Peyer's patch (tissue), 4 donors: ENCODE data around the gene EPHA10. TPM values are rescaled to one million over a fixed set of nuclear protein-coding genes. Genes with fewer than 3 reads are reported as not detected.

Experiments used
- DNase-seq, 3 donors: peaks; one replicate each; pipeline ENCODE4 v3.0.0-alpha.2; 2017 to 2019
- H3K27ac ChIP-seq, 4 donors: fragments of 200-600 bp; sonication (generic); one replicate each; pipeline ENCODE4 v1.5.1; 2016 to 2019
- H3K27me3 ChIP-seq, 2 donors: fragments of 200-600 bp; sonication (generic); one replicate each; pipeline ENCODE4 v1.5.1; 2019
- H3K36me3 ChIP-seq, 3 donors: fragments of 200-600 bp; sonication (generic); one replicate each; pipeline ENCODE4 v1.5.1; 2016 to 2019
- H3K4me1 ChIP-seq, 4 donors: fragments of 200-600 bp; sonication (generic); one replicate each; pipeline ENCODE4 v1.5.1; 2016 to 2019
- H3K4me3 ChIP-seq, 4 donors: fragments of 200-600 bp; sonication (generic); 1 replicate in 3 of 4; 2 replicates in 1 of 4; pipeline ENCODE4 v1.5.1; 2016 to 2019; ENCODE audit warnings: mild to moderate bottlenecking in 1 of 4
- H3K9me3 ChIP-seq, 4 donors: fragments of 200-600 bp; sonication (generic); one replicate each; pipeline ENCODE4 v1.5.1; 2016 to 2019; ENCODE audit warnings: mild to moderate bottlenecking in 1 of 4
- CTCF ChIP-seq, 6 experiments: fragments of 450-650 bp in 4 of 6; fragments of 200-600 bp in 2 of 6; sonication (generic) in 1 of 6; IDR thresholded peaks; one replicate each; pipeline ENCODE4 v1.5.1; 2017 to 2019; ENCODE audit warnings: antibody characterized with exemption in 6 of 6, mild to moderate bottlenecking in 3 of 6, moderate library complexity in 1 of 6
- POLR2A ChIP-seq, 2 donors: fragments of 450-650 bp; IDR thresholded peaks; one replicate each; pipeline ENCODE4 v1.5.1; 2017; ENCODE audit warnings: antibody characterized with exemption in 2 of 2, mild to moderate bottlenecking in 2 of 2, moderate library complexity in 2 of 2
- total RNA-seq, 4 donors: library from RNA; depleted of rRNA; stranded (reverse); fragments of >200 nt; gene quantifications; one replicate each; pipeline ENCODE4 v1.1.0, GENCODE V29; 2016

EPHA10 gene
- total RNA-seq, 4 donors from 2014 or later, result 9.9 to 67.8 (median 58.0) TPM

- no peak for DNase-seq
- H3K4me1 ChIP-seq, result peaks cover 0 to 2% (median 0%) of the 10 kb centered on the region in 4 donors
- no peak overlapping the region for H3K4me3 ChIP-seq
- no peaks in the 10 kb centered on the region for H3K27me3 ChIP-seq
- no peak overlapping the region for H3K27ac ChIP-seq
- peaks cover 0 to 14% (median 0%) of the 10 kb centered on the region in 3 donors for H3K36me3 ChIP-seq
- TF ChIP-seq POLR2A (IDR thresholded peaks at IDR 0.05) (no peak), CTCF (IDR thresholded peaks at IDR 0.05) (no peak)
- no peaks in the 10 kb centered on the region for H3K9me3 ChIP-seq
These were observed 38.0 kb downstream of the EPHA10 start for GRCh38 chr1:37726751-37727585.

- TF ChIP-seq POLR2A (IDR thresholded peaks at IDR 0.05) (no peak), CTCF (IDR thresholded peaks at IDR 0.05) (no peak)
- no peaks in the 10 kb centered on the region for H3K27me3 ChIP-seq
- no peak overlapping the region for H3K27ac ChIP-seq
- H3K4me3 ChIP-seq, result no peak overlapping the region
- DNase-seq, result no peak
- peaks cover 0 to 12% (median 0%) of the 10 kb centered on the region in 3 donors for H3K36me3 ChIP-seq
- H3K4me1 ChIP-seq, result no peaks in the 10 kb centered on the region
- no peaks in the 10 kb centered on the region for H3K9me3 ChIP-seq
These were observed 38.9 kb downstream of the EPHA10 start for GRCh38 chr1:37725851-37726613.

GRCh38 chr1:37724575-37724974 is 40.3 kb downstream of the EPHA10 start:
- Histone ChIP-seq H3K36me3 (peaks cover 0 to 8% (median 0%) of the 10 kb centered on the region in 3 donors), H3K27me3 (no peaks in the 10 kb centered on the region), H3K4me3 (no peak overlapping the region), H3K4me1 (no peaks in the 10 kb centered on the region), H3K9me3 (no peaks in the 10 kb centered on the region), H3K27ac (no peak overlapping the region)
- DNase-seq, result no peak
- TF ChIP-seq CTCF (IDR thresholded peaks at IDR 0.05) (no peak), POLR2A (IDR thresholded peaks at IDR 0.05) (no peak)

GRCh38 chr1:37723390-37724078 is 41.4 kb downstream of the EPHA10 start:
- H3K27me3 ChIP-seq, result no peaks in the 10 kb centered on the region

More at GRCh38 chr1:37723390-37724078, 41.4 kb downstream of the EPHA10 start:
- no peak overlapping the region for H3K27ac ChIP-seq
- no peaks in the 10 kb centered on the region for H3K9me3 ChIP-seq
- peaks cover 0 to 8% (median 0%) of the 10 kb centered on the region in 3 donors for H3K36me3 ChIP-seq
- no peak for DNase-seq
- no peak overlapping the region for H3K4me3 ChIP-seq
- H3K4me1 ChIP-seq, result no peaks in the 10 kb centered on the region
- TF ChIP-seq POLR2A (IDR thresholded peaks at IDR 0.05) (no peak), CTCF (IDR thresholded peaks at IDR 0.05) (no peak)
